Stimulated activated CD4-positive, alpha-beta T cell treated with anti-CD3 and anti-CD28 coated beads, TNF-alpha, amount 100 ng/mL, for 1 hour (primary cell): Measurements from ENCODE around the gene MYBPH.

ENCODE experiments used
- DNase-seq, 3 donors: peaks; one replicate each; pipeline ENCODE4 v3.0.0-alpha.2; 2020; ENCODE audit warnings: low read depth in 3 of 3, low spot score in 1 of 3

Gene MYBPH

GRCh38 chr1:203130358-203130985 is 45.2 kb downstream of the MYBPH start:
- no peak for DNase-seq

GRCh38 chr1:203129501-203130231 is 46.0 kb downstream of the MYBPH start:
- no peak for DNase-seq

GRCh38 chr1:203128716-203129500 is 46.7 kb downstream of the MYBPH start:
- no peak for DNase-seq

GRCh38 chr1:203128431-203128715 is 47.3 kb downstream of the MYBPH start:
- DNase-seq, result no peak

GRCh38 chr1:203127666-203128430 is 47.8 kb downstream of the MYBPH start, which contains the start of gene ADORA1:
Gene ADORA1 (plus strand): TSS chr1:203127726. CDS start chr1:203128842, 1,116 bp downstream.
- DNase-seq, result no peak

GRCh38 chr1:203126866-203127665 is 48.6 kb downstream of the MYBPH start:
- DNase-seq, result no peak

GRCh38 chr1:203126151-203126865 is 49.3 kb downstream of the MYBPH start:
- DNase-seq, result no peak

- no peak for DNase-seq
Measured at GRCh38 chr1:203124546-203125317, 50.9 kb downstream of the MYBPH start.

GRCh38 chr1:203124011-203124410 is 51.6 kb downstream of the MYBPH start:
- DNase-seq, result no peak

- DNase-seq, result no peak
Measured at GRCh38 chr1:203122159-203122558, 53.5 kb downstream of the MYBPH start.

- DNase-seq, result no peak
Measured at GRCh38 chr1:203121186-203122015, 54.2 kb downstream of the MYBPH start.

- no peak for DNase-seq
Measured at GRCh38 chr1:203120325-203121153, 55.1 kb downstream of the MYBPH start.
